PC-9 (cell line): ENCODE measurements around the gene TMEM37. TPM values are rescaled to one million over a fixed set of nuclear protein-coding genes. Genes with fewer than 3 reads are reported as not detected.

Source experiments
- BruUV-seq: library from RNA; stranded (reverse); fragments of 400-500 nt; replicated peaks from 2 replicates; lab custom pipeline; 2021; lab: Mats Ljungman, UMichigan
- CTCF ChIA-PET: fragments of 300-600 bp; sonication (Branson Sonifier 250); formaldehyde crosslinking; loops from one replicate; lab custom pipeline; 2022; ENCODE audit warnings: antibody characterized with exemption; lab: Charles Lee
- POLR2A ChIA-PET: fragments of 300-600 bp; sonication (Branson Sonifier 250); formaldehyde crosslinking; loops from one replicate; lab custom pipeline; 2022; ENCODE audit warnings: antibody characterized with exemption; ENCODE audit not compliant: unreplicated experiment; lab: Charles Lee
- DNase-seq, 2 experiments: peaks; one replicate each; pipeline versions ENCODE4 v3.0.0 to v3.0.0-alpha.2; 2015 to 2022; ENCODE audit warnings: mixed read lengths in 1 of 2
- H2AFZ ChIP-seq: fragments of 200-600 bp; sonication (generic); 2 replicates; pipeline ENCODE4 v1.8.1; 2017; ENCODE audit warnings: antibody characterized with exemption
- H3F3A ChIP-seq: fragments of 200-600 bp; sonication (generic); 2 replicates; pipeline ENCODE4 v1.8.1; 2017; ENCODE audit warnings: antibody characterized with exemption, mild to moderate bottlenecking, low read depth; ENCODE audit not compliant: insufficient read depth
- H3K27ac ChIP-seq: fragments of 200-600 bp; sonication (generic); 2 replicates; pipeline ENCODE4 v1.6.1; 2016; ENCODE audit warnings: mixed run types
- H3K27me3 ChIP-seq: fragments of 200-600 bp; sonication (generic); 2 replicates; pipeline ENCODE4 v1.6.1; 2016; ENCODE audit warnings: low read depth, mixed run types; ENCODE audit not compliant: insufficient read depth
- H3K36me3 ChIP-seq: fragments of 200-600 bp; sonication (generic); 2 replicates; pipeline ENCODE4 v1.6.1; 2016; ENCODE audit warnings: low read depth, mixed run types
- H3K4me1 ChIP-seq: fragments of 200-600 bp; sonication (generic); replicated peaks from 2 replicates; pipeline ENCODE4 v1.6.1; 2016; ENCODE audit warnings: mixed run types; ENCODE audit not compliant: insufficient read depth
- H3K4me2 ChIP-seq: fragments of 200-600 bp; sonication (generic); 2 replicates; pipeline ENCODE4 v1.6.1; 2017; ENCODE audit warnings: mixed run types
- H3K4me3 ChIP-seq: fragments of 200-600 bp; sonication (generic); 2 replicates; pipeline ENCODE4 v1.6.1; 2016; ENCODE audit warnings: mixed run types
- H3K79me2 ChIP-seq: fragments of 200-600 bp; sonication (generic); 2 replicates; pipeline ENCODE4 v1.6.1; 2017; ENCODE audit warnings: low read depth, mixed run types
- H3K9me2 ChIP-seq: fragments of 200-600 bp; sonication (generic); 2 replicates; pipeline ENCODE4 v1.8.1; 2017; ENCODE audit warnings: mild to moderate bottlenecking; ENCODE audit not compliant: insufficient read depth
- H3K9me3 ChIP-seq: fragments of 200-600 bp; sonication (generic); 2 replicates; pipeline ENCODE4 v1.8.1; 2016; ENCODE audit warnings: low read depth; ENCODE audit not compliant: insufficient read depth
- H4K20me1 ChIP-seq: fragments of 200-600 bp; sonication (generic); 2 replicates; pipeline ENCODE4 v1.8.1; 2017; ENCODE audit not compliant: insufficient read depth
- EZH2 ChIP-seq: fragments of 200-600 bp; sonication (generic); IDR thresholded peaks from 2 replicates; pipeline ENCODE4 v1.8.0; 2017; ENCODE audit warnings: antibody characterized with exemption, low read depth
- intact Hi-C: fragments of 100-400 bp; cut with micrococcal nuclease; formaldehyde crosslinking; loops from one replicate; pipeline ENCODE4 v1.10.0; 2022; ENCODE audit not compliant: unreplicated experiment
- total RNA-seq: library from RNA; stranded (reverse); gene quantifications from 2 replicates; pipeline ENCODE4 v1.2.3, GENCODE V29; 2021
- TF ChIP-seq, protein P1 (sequence below): fragments of 200-600 bp; sonication (generic); conservative IDR thresholded peaks from 2 replicates; pipeline ENCODE4 v1.6.1; 2017; ENCODE audit warnings: mixed run types, antibody characterized with exemption, mild to moderate bottlenecking, moderate library complexity

TMEM37 gene
- total RNA-seq, 1 experiment from 2014 or later = 1.2 TPM

GRCh38 chr2:119434664-119435063 lies 3.0 kb downstream of the TMEM37 start:
- CTCF ChIA-PET = no interaction called here
- Histone ChIP-seq H3K9me2 (no peaks in the 10 kb centered on the region), H3K27ac (no peak overlapping the region), H4K20me1 (no peaks in the 10 kb centered on the region), H3K9me3 (no peaks in the 10 kb centered on the region), H3K4me3 (no peak overlapping the region), H3K4me2 (no peak overlapping the region), H3K27me3 (no peaks in the 10 kb centered on the region; the same call in 1 of the 2 replicates), H3K4me1 (peaks cover 17% of the 10 kb centered on the region), H3F3A (peaks cover 11% of the 10 kb centered on the region; the same call in 1 of the 2 replicates), H3K79me2 (no peaks in the 10 kb centered on the region), H3K36me3 (no peaks in the 10 kb centered on the region), H2AFZ (no peak overlapping the region)
- intact Hi-C loops = no loop called here
- no TSS peak for BruUV-seq
- DNase-seq = no peak
- POLR2A ChIA-PET = no interaction called here
- no peak for TF ChIP-seq EZH2
- TF ChIP-seq, protein P1, sequence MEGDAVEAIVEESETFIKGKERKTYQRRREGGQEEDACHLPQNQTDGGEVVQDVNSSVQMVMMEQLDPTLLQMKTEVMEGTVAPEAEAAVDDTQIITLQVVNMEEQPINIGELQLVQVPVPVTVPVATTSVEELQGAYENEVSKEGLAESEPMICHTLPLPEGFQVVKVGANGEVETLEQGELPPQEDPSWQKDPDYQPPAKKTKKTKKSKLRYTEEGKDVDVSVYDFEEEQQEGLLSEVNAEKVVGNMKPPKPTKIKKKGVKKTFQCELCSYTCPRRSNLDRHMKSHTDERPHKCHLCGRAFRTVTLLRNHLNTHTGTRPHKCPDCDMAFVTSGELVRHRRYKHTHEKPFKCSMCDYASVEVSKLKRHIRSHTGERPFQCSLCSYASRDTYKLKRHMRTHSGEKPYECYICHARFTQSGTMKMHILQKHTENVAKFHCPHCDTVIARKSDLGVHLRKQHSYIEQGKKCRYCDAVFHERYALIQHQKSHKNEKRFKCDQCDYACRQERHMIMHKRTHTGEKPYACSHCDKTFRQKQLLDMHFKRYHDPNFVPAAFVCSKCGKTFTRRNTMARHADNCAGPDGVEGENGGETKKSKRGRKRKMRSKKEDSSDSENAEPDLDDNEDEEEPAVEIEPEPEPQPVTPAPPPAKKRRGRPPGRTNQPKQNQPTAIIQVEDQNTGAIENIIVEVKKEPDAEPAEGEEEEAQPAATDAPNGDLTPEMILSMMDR = no peak

DNA sequence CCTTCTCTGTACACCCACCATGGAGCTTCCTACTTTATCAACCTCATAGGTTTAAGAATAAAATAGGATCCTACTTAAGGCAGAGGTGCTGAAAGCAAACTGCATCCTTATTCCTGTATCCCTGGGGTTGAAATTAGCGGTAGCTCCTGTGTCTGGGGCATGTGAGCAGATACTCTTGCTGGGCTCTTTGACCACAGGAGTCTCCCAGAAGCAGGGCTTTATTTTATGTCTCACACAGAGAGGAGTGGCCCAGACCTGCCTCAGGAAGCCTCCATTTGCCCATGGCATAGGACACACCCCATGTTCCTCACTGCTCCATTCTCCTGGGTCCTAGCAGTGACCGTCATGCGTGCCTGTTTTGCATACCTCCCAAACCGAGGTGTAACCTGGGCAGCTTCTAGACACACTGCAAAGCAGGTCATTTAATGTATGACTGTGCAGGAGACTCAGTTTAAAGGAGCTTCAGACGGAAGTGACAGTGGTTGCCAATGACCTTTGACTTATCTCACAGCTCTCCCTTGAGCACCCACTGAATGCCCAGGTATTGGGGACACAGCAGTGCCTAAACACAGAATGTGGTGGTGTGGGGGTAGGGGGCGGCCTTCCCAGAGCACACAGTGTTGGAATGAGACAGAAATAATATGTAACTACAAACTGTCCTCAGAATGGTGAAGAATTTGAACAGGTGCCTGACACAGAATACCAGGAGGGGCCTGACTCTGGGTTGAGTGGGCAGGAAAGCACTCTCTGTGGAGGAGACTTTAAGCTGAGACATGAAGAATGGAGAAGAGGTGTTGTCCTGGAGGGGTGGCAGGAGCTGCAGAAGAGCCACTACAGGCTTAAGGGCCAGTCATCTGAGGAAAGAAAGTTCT lies 3.7 kb downstream of the TMEM37 start:
- H3K27ac ChIP-seq = no peak overlapping the region
- peaks cover 11% of the 10 kb centered on the region for H3K4me1 ChIP-seq
- H3K79me2 ChIP-seq = no peaks in the 10 kb centered on the region
- no peak for DNase-seq
- no peaks in the 10 kb centered on the region for H4K20me1 ChIP-seq
- CTCF ChIA-PET = no interaction called here
- no peaks in the 10 kb centered on the region for H3K9me3 ChIP-seq
- POLR2A ChIA-PET = no interaction called here
- TF ChIP-seq, protein P1 = no peak
- TF ChIP-seq EZH2 = no peak
- H3K36me3 ChIP-seq = no peaks in the 10 kb centered on the region
- H3K27me3 ChIP-seq = no peaks in the 10 kb centered on the region; the same call in 1 of the 2 replicates
- peaks cover 5% of the 10 kb centered on the region; the same call in 1 of the 2 replicates for H3F3A ChIP-seq
- no peaks in the 10 kb centered on the region for H3K9me2 ChIP-seq
- no peak overlapping the region for H3K4me2 ChIP-seq
- intact Hi-C loops = no loop called here
- no peak overlapping the region for H2AFZ ChIP-seq
- no peak overlapping the region for H3K4me3 ChIP-seq
- no TSS peak for BruUV-seq

DNA sequence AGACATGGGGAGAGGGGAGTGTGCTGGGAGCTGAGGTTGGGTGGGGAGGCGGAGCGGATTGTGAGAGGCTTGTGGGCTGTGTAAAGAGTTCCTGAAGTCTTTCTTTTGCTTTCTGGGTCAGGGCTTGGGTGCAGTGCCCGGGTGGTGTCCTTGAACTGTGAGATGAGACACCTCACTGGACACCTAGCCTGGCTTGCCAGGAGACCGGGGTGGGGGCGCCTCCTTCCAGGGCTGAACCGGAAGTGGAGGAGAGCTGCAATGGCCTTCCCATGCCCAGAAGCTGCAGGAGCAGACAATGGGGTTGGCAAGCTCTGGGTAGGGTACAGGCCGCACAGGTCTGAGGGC lies 4.3 kb downstream of the TMEM37 start:
- Histone ChIP-seq H3K27me3 (no peaks in the 10 kb centered on the region; the same call in 1 of the 2 replicates), H3K9me2 (no peaks in the 10 kb centered on the region), H3K79me2 (no peaks in the 10 kb centered on the region), H3F3A (no peaks in the 10 kb centered on the region), H4K20me1 (no peaks in the 10 kb centered on the region), H3K4me2 (no peak overlapping the region), H3K4me1 (peaks cover 8% of the 10 kb centered on the region; the same call in 1 of the 2 replicates), H3K27ac (no peak overlapping the region), H3K9me3 (no peaks in the 10 kb centered on the region), H2AFZ (no peak overlapping the region), H3K4me3 (no peak overlapping the region), H3K36me3 (no peaks in the 10 kb centered on the region)
- TF ChIP-seq, protein P1 = no peak
- no peak for TF ChIP-seq EZH2
- no peak for DNase-seq
- BruUV-seq = no TSS peak
- intact Hi-C loops = no loop called here
- CTCF ChIA-PET = no interaction called here
- POLR2A ChIA-PET = no interaction called here
